Measurements from ENCODE around the gene CACNA1C. TPM values are rescaled to one million over a fixed set of nuclear protein-coding genes. Genes with fewer than 3 reads are reported as not detected.

Gene CACNA1C
- total RNA-seq, 1 experiment from 2014 or later, result 1.1 TPM

GRCh38 chr12:2552000-2552756, 499.4 kb downstream of the CACNA1C start:
- H3K9me3 ChIP-seq (ENCODE audit: control insufficient read depth, low read depth, low read length), result no peaks in the 10 kb centered on the region
- H2BK15ac ChIP-seq (ENCODE audit: low read depth, low read length), result no peak overlapping the region
- H4K5ac ChIP-seq (ENCODE audit: insufficient read length, low read depth, low read length), result no peak overlapping the region
- H3K27ac ChIP-seq (ENCODE audit: insufficient read length, low read depth, low read length), result no peak overlapping the region
- H4K20me1 ChIP-seq (ENCODE audit: control insufficient read depth, insufficient read depth, insufficient read length), result no peaks in the 10 kb centered on the region
- H3K4me2 ChIP-seq (ENCODE audit: insufficient read depth, insufficient read length, low read length), result no peak overlapping the region
- Mint-ChIP-seq H3K36me3 (ENCODE audit: insufficient read depth in 1 of 3, low read depth in 3 of 3) (no peaks in the 10 kb centered on the region), H3K27me3 (ENCODE audit: low read depth) (peaks cover 6% of the 10 kb centered on the region), H3K4me3 (no peak overlapping the region), H3K4me1 (peaks cover 10 to 13% of the 10 kb centered on the region in 2 experiments), H3K27ac (no peak overlapping the region), H3K9me3 (no peaks in the 10 kb centered on the region)
- no peak overlapping the region for H2BK120ac ChIP-seq (ENCODE audit: low read depth, low read length, poor library complexity, severe bottlenecking)
- no peak overlapping the region for H3K56ac ChIP-seq (ENCODE audit: insufficient read length, low read depth, low read length)
- no peak overlapping the region for H2BK20ac ChIP-seq (ENCODE audit: low read depth, low read length, poor library complexity, severe bottlenecking)
- no peak overlapping the region for H3K18ac ChIP-seq (ENCODE audit: insufficient read length, low read depth, low read length)
- no peak overlapping the region for H3K9ac ChIP-seq (ENCODE audit: extremely low read depth, insufficient read length, low read length)
- no peak for DNase-seq
- no peaks in the 10 kb centered on the region for H3K27me3 ChIP-seq (ENCODE audit: insufficient read depth, low read length)
- no peak overlapping the region for H2AK5ac ChIP-seq (ENCODE audit: insufficient read length, low read length)
- H4K8ac ChIP-seq (replicated peaks; ENCODE audit: insufficient read length, low read depth, low read length), result no peak overlapping the region
- no peak overlapping the region for H2BK5ac ChIP-seq (ENCODE audit: insufficient read length, low read length)
- TF ChIP-seq CTCF (conservative IDR thresholded peaks at IDR 0.05), result no peak
- H3K79me1 ChIP-seq (ENCODE audit: insufficient read depth, low read depth, low read length, poor library complexity, severe bottlenecking), result no peaks in the 10 kb centered on the region
- H2BK12ac ChIP-seq (ENCODE audit: insufficient read length, low read depth, low read length), result no peak overlapping the region
- no peaks in the 10 kb centered on the region for H3K4me1 ChIP-seq (ENCODE audit: insufficient read depth, low read length)
- no CpG with 5 or more reads among the region's 10 CpGs for WGBS (ENCODE audit: extremely low coverage, insufficient read length, low lambda C conversion rate)
- H3K4ac ChIP-seq (ENCODE audit: low read depth, low read length), result no peak overlapping the region
- H3T11ph ChIP-seq (ENCODE audit: low read length), result no peak overlapping the region
- H4K91ac ChIP-seq (ENCODE audit: insufficient read length, low read depth, low read length), result no peak overlapping the region
- H3K14ac ChIP-seq (ENCODE audit: insufficient read depth, low read length), result no peak overlapping the region
- H3K23ac ChIP-seq (ENCODE audit: insufficient read length, low read depth, low read length), result no peak overlapping the region
- no peaks in the 10 kb centered on the region for H3K23me2 ChIP-seq (ENCODE audit: insufficient read length, low read depth, low read length, poor library complexity, severe bottlenecking)
- H3K79me2 ChIP-seq (ENCODE audit: insufficient read depth, low read length), result no peaks in the 10 kb centered on the region
- no peak overlapping the region for H2AFZ ChIP-seq (ENCODE audit: low read length)

Data from H9 (cell line).